CD14-positive monocyte (primary cell): ENCODE results near the gene CHKB. TPM values are rescaled to one million over a fixed set of nuclear protein-coding genes. Genes with fewer than 3 reads are reported as not detected.
A peak's percentile ranks its signal among the peaks of the same experiment; 100 is the strongest.

Source experiments
- DNase-seq, 3 donors: peaks; one replicate each; pipeline ENCODE4 v3.0.0-alpha.2; 2011 to 2022
- H2AFZ ChIP-seq: 2 replicates; pipeline ENCODE4 v1.6.0; 2012; ENCODE audit warnings: mild to moderate bottlenecking, low read depth, low read length, inconsistent platforms; ENCODE audit not compliant: insufficient read depth, poor library complexity, severe bottlenecking
- H3K27ac ChIP-seq, 2 donors: 1 replicate in 1 of 2; 2 replicates in 1 of 2; pipeline ENCODE4 v1.5.1; 2012 to 2013; ENCODE audit warnings: low read length in 2 of 2, control low read depth in 1 of 2, inconsistent platforms in 1 of 2, low read depth in 1 of 2, mild to moderate bottlenecking in 1 of 2
- H3K27me3 ChIP-seq, 2 donors: one replicate each; pipeline versions ENCODE4 v1.6.0 to v1.6.1; 2011 to 2013; ENCODE audit warnings: low read length in 2 of 2; ENCODE audit not compliant: control insufficient read depth in 2 of 2, insufficient read depth in 2 of 2
- H3K36me3 ChIP-seq, 2 donors: replicated peaks in 1 of 2; 1 replicate in 1 of 2; 2 replicates in 1 of 2; pipeline versions ENCODE4 v1.5.1 to v1.6.1; 2012 to 2013; ENCODE audit warnings: low read length in 2 of 2, control low read depth in 1 of 2, inconsistent platforms in 1 of 2, mild to moderate bottlenecking in 1 of 2; ENCODE audit not compliant: insufficient read depth in 2 of 2, control insufficient read depth in 1 of 2
- H3K4me1 ChIP-seq, 2 donors: 1 replicate in 1 of 2; 2 replicates in 1 of 2; pipeline versions ENCODE4 v1.5.1 to v1.6.1; 2012 to 2013; ENCODE audit warnings: low read length in 2 of 2, control low read depth in 1 of 2, inconsistent platforms in 1 of 2, mild to moderate bottlenecking in 1 of 2, moderate library complexity in 1 of 2; ENCODE audit not compliant: insufficient read depth in 2 of 2, control insufficient read depth in 1 of 2
- H3K4me2 ChIP-seq: replicated peaks from 2 replicates; pipeline ENCODE3; 2012; ENCODE audit warnings: low read length, moderate library complexity, mild to moderate bottlenecking; ENCODE audit not compliant: poor library complexity, severe bottlenecking; ENCODE audit errors: extremely low read depth
- H3K4me3 ChIP-seq, 3 experiments: fragments of 200-600 bp in 1 of 3; sonication (generic) in 1 of 3; replicated peaks in 1 of 3; 1 replicate in 2 of 3; 2 replicates in 1 of 3; pipeline ENCODE4 v1.5.1; 2011 to 2013; ENCODE audit warnings: low read length in 3 of 3, mild to moderate bottlenecking in 3 of 3, control low read depth in 2 of 3, low read depth in 2 of 3, inconsistent platforms in 1 of 3, moderate library complexity in 1 of 3
- H3K79me2 ChIP-seq: 2 replicates; pipeline ENCODE4 v1.6.0; 2012; ENCODE audit warnings: mild to moderate bottlenecking, control low read depth, inconsistent platforms, low read length, moderate library complexity; ENCODE audit not compliant: insufficient read depth
- H3K9ac ChIP-seq: 2 replicates; pipeline ENCODE4 v1.6.0; 2017; ENCODE audit warnings: low read length, mild to moderate bottlenecking; ENCODE audit not compliant: insufficient read depth, poor library complexity, severe bottlenecking
- H3K9me3 ChIP-seq, 2 donors: replicated peaks in 1 of 2; 1 replicate in 1 of 2; 2 replicates in 1 of 2; pipeline versions ENCODE4 v1.5.1 to v1.6.1; 2012 to 2013; ENCODE audit warnings: low read length in 2 of 2, control low read depth in 1 of 2; ENCODE audit not compliant: control insufficient read depth in 1 of 2, insufficient read depth in 1 of 2
- H4K20me1 ChIP-seq: 2 replicates; pipeline ENCODE4 v1.6.0; 2012; ENCODE audit warnings: mild to moderate bottlenecking, low read length, control low read depth, moderate library complexity; ENCODE audit not compliant: insufficient read depth
- H3K27ac Mint-ChIP-seq, 7 donors: one replicate each; pipeline ENCODE4 v1.8.0; 2020; ENCODE audit warnings: mild to moderate bottlenecking in 7 of 7, mixed read lengths in 7 of 7, moderate library complexity in 6 of 7, inconsistent platforms in 2 of 7
- H3K27me3 Mint-ChIP-seq, 3 donors: one replicate each; pipeline ENCODE4 v1.8.0; 2021 to 2022; ENCODE audit warnings: low read depth in 3 of 3, mild to moderate bottlenecking in 3 of 3, mixed read lengths in 3 of 3, moderate library complexity in 3 of 3, inconsistent platforms in 1 of 3
- H3K36me3 Mint-ChIP-seq, 2 donors: one replicate each; pipeline ENCODE4 v1.8.0; 2020; ENCODE audit warnings: mixed read lengths in 2 of 2, inconsistent platforms in 1 of 2, mild to moderate bottlenecking in 1 of 2
- H3K4me1 Mint-ChIP-seq: one replicate; pipeline ENCODE4 v1.8.0; 2020; ENCODE audit warnings: mild to moderate bottlenecking, mixed read lengths
- H3K4me3 Mint-ChIP-seq, 2 donors: one replicate each; pipeline ENCODE4 v1.8.0; 2020; ENCODE audit warnings: mild to moderate bottlenecking in 2 of 2, mixed read lengths in 2 of 2, moderate library complexity in 1 of 2
- H3K9me3 Mint-ChIP-seq, 7 donors: one replicate each; pipeline ENCODE4 v1.8.0; 2020 to 2022; ENCODE audit warnings: mixed read lengths in 7 of 7, mild to moderate bottlenecking in 6 of 7, moderate library complexity in 6 of 7, inconsistent platforms in 2 of 7
- CTCF ChIP-seq: fragments of 200-600 bp; IDR thresholded peaks from one replicate; pipeline ENCODE4 v1.8.0; 2022; ENCODE audit warnings: antibody characterized with exemption, mild to moderate bottlenecking
- WGBS: methylation state at CpG from one replicate; pipeline ENCODE4 v1.1.5; 2013; ENCODE audit warnings: missing lambda C conversion rate; ENCODE audit not compliant: insufficient coverage; 5-methylcytosine and 5-hydroxymethylcytosine counted together
- intact Hi-C, 2 donors: fragments of 100-400 bp; cut with micrococcal nuclease; formaldehyde crosslinking; loops; one replicate each; pipeline versions ENCODE4 v1.15.0 to v1.15.1; 2023
- polyA plus RNA-seq, 3 donors: library from polyadenylated mRNA; depleted of rRNA in 1 of 3; unstranded in 2 of 3; stranded (reverse) in 1 of 3; fragments of 300-500 nt in 2 of 3; fragments of >200 nt in 1 of 3; fragmentation: Illumina TruSeq in 2 of 3; gene quantifications; 1 replicate in 2 of 3; 2 replicates in 1 of 3; pipeline ENCODE4 v1.2.3, GENCODE V29; 2012 to 2021

The CHKB gene
- polyA plus RNA-seq, 3 donors = 29.1 to 286 (median 31.3) TPM

GRCh38 chr22:50586416-50586815, 3.8 kb upstream of the CHKB start:
- intact Hi-C loops = no loop called here
- TF ChIP-seq CTCF = no peak
- no peak for DNase-seq
- peaks cover 2 to 5% of the 10 kb centered on the region in 2 donors for H3K36me3 Mint-ChIP-seq
- Histone ChIP-seq H3K4me3 (no peak overlapping the region), H3K79me2 (peaks cover 17% of the 10 kb centered on the region), H3K36me3 (no peaks in the 10 kb centered on the region), H4K20me1 (peaks cover 7% of the 10 kb centered on the region), H2AFZ (no peak overlapping the region), H3K4me1 (peaks cover 15 to 20% of the 10 kb centered on the region in 2 donors), H3K27me3 (peaks cover 0 to 3% of the 10 kb centered on the region in 2 donors), H3K4me2 (no peak overlapping the region), H3K27ac (no peak overlapping the region), H3K9ac (no peak overlapping the region), H3K9me3 (no peaks in the 10 kb centered on the region)
- whole genome bisulfite sequencing = 95% methylated on average over 4 of the region's 5 CpGs
- H3K4me1 Mint-ChIP-seq = peaks cover 14% of the 10 kb centered on the region
- no peaks in the 10 kb centered on the region for H3K9me3 Mint-ChIP-seq
- no peak overlapping the region for H3K4me3 Mint-ChIP-seq
- H3K27ac Mint-ChIP-seq = peak overlapping the region in 1 of 7 donors; percentile 10
- peaks cover 4 to 15% (median 12%) of the 10 kb centered on the region in 3 donors for H3K27me3 Mint-ChIP-seq

- H3K4me2 ChIP-seq = no peak overlapping the region
- no peaks in the 10 kb centered on the region for H3K9me3 Mint-ChIP-seq
- no peak for DNase-seq
- peaks cover 0 to 3% of the 10 kb centered on the region in 2 donors for H3K27me3 ChIP-seq
- peaks cover 17% of the 10 kb centered on the region for H3K4me1 Mint-ChIP-seq
- no peak overlapping the region for H3K9ac ChIP-seq
- peaks cover 0 to 5% of the 10 kb centered on the region in 2 donors for H3K36me3 ChIP-seq
- 98% methylated on average over 7 of the region's 8 CpGs for WGBS
- no peak overlapping the region for H2AFZ ChIP-seq
- peaks cover 14% of the 10 kb centered on the region for H4K20me1 ChIP-seq
- intact Hi-C loops = no loop called here
- no peaks in the 10 kb centered on the region for H3K9me3 ChIP-seq
- no peak overlapping the region for H3K4me3 ChIP-seq
- H3K4me3 Mint-ChIP-seq = no peak overlapping the region
- TF ChIP-seq CTCF = no peak
- H3K36me3 Mint-ChIP-seq = peaks cover 7 to 11% of the 10 kb centered on the region in 2 donors
- no peak overlapping the region for H3K27ac ChIP-seq
- H3K4me1 ChIP-seq = peaks cover 17 to 25% of the 10 kb centered on the region in 2 donors
- H3K27ac Mint-ChIP-seq = no peak overlapping the region
- H3K27me3 Mint-ChIP-seq = peaks cover 5 to 15% (median 12%) of the 10 kb centered on the region in 3 donors
- H3K79me2 ChIP-seq = peaks cover 21% of the 10 kb centered on the region
Measured at GRCh38 chr22:50585781-50586180, 3.1 kb upstream of the CHKB start.
